HG03064 (cell line): ENCODE data around the gene LAMP5.

Experiments
- ATAC-seq: cut with Tn5 transposase; IDR thresholded peaks from one replicate; pipeline ENCODE4 v1.9.1; 2021; ENCODE audit warnings: low read depth; ENCODE audit not compliant: unreplicated experiment

The LAMP5 gene

GRCh38 chr20:9531581-9531980 is 17.2 kb downstream of the LAMP5 start:
- ATAC-seq, result no peak

DNA sequence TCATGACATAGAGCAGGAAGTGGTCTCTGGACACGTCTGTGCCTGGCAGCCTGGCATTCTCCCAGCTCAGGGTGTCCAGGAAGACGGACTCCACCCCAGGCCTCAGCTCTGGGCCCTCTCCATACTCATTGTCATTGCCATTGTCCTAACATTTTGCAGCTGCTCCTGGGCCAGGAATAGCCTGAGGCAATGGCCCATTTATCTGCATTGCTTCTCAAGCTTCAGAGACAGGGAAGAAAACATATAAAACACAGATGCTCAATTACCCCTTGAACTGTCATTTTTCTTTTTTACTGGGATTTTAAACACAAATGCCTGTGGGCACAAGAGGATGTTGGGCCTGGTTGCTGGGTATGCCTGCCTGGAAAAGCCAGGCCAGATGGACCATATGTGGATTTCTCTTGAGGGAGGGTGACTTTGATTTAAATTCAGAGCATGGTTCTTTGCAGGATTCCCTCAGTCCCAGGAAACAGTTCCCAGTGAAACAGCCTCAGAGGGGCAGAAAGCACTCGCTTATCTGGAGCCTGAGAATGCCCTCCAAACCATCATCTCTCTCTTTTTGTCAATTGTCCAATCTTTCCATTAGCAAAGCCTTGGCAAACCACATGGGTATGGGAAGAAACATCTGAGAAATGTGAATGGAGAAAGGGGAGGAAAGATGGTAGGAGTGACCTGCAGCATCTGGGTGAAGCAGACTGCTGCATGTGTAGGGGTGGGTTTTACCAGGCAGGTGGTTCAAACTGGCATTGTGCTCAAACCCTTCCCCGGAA is 17.9 kb downstream of the LAMP5 start:
- ATAC-seq, result no peak

DNA sequence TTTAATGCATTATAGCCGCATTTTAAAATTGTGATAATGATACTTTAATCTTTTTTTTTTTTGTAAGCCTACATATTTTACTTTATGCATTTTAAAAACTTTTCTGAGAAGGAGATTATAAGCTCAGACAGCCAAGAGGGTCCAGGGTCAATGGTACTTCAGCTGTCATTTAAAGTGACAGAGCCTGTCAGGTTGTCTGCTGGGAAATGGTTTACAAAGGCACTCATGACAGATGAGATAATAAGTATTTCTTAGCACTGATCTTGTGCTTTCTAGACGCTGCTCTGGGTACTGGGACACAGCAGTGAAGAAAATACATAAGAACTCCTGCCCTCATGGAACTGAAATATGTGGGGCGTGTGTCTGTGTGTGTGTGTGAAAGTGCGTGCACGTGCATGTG is 19.6 kb downstream of the LAMP5 start:
- no peak for ATAC-seq

DNA sequence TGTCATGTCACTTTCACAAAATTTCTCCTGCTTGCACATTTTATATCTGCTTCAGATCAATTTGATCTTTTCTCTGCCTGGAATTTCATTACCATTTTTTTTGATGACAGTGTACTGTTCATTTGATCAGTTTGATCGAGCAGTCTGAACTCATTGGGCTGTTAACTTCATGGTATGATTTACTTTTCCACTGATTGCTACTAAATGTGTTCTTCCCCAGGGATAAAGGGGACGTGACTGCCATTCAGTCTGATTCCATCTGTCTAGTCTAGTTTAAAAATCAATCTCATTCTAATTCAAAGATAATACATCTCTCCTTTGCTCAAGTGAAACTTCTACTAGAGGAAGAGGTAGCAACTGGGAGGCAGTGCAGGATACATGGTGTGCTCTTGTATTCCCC is 21.1 kb downstream of the LAMP5 start:
- ATAC-seq, result no peak

DNA sequence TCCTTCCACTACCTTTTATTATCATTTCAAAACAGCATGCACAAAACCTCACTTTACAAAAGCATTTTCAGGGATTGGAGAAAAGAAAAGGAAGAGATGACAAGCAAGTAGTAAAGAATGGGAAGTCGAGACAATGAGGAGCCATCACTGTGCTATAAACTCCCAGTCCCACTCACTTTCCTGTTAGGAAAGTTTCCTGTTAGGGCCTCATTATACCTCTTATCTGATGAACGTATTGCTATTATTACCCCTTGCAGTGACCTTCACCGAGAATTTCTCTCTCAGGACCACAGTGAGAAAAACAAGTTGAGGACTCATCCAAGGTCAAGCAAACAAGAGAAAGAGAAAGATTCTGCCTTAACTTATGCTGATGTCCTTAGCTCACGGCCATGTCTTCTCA is 28.8 kb downstream of the LAMP5 start:
- ATAC-seq, result no peak

DNA sequence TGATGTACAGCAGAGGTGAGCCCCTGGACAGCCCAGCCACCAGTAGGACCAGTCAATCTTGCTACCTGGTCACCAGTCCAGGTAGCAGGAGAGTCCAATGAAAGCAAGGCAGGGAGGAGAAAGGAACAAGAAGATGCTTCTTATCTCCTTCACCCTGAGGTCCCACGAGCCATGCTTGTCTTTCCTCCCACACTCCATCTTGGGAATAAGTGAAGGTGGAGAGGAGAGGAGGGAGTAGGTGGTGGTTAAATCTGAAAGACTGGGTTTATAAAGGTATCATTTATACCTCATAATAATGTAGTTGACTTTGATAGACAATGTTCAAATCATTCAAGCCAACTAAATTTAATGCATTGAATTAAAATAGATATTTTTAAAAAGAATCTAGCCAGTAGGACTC is 35.9 kb downstream of the LAMP5 start:
- no peak for ATAC-seq

GRCh38 chr20:9550871-9551270 is 36.5 kb downstream of the LAMP5 start:
- ATAC-seq, result no peak

DNA sequence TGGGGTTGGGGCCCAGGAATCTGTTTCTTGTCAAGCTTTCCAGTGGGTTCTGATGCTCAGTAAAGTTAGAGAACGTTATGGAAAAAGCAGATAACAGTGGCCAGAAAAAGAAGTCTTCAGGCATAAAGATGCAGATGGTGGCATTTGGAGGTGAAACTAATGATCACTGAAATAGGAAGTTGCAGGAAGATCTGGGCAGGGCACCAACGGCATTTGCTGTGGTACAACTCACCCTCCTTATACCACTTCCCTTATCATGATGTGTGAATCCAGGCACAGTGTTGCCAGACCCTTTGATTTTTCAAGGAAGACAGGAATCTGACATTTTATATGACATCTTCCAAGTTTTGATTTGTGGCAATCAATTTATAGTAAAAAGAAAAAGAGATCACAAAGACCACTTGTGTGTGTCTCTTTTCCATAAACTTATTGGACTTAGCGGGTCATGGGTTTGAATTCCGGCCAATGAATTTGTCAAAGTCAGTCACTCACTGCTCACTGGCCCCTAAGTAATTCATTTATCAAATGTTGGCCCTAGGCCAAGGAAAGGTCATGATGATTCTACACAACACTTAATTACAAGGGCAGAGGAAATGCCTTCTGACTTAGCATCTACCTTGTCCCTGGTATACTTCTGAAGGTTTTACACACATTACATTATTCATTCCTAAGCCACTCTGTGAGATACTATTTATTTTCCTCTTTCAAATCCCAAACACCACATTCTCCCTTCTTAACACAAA is 37.6 kb downstream of the LAMP5 start:
- ATAC-seq, result no peak

GRCh38 chr20:9555781-9556180 is 41.4 kb downstream of the LAMP5 start:
- ATAC-seq, result no peak

GRCh38 chr20:9557411-9557810 is 43.0 kb downstream of the LAMP5 start:
- ATAC-seq, result no peak

- ATAC-seq, result no peak
These were observed 51.6 kb downstream of the LAMP5 start for GRCh38 chr20:9565910-9566550.

DNA sequence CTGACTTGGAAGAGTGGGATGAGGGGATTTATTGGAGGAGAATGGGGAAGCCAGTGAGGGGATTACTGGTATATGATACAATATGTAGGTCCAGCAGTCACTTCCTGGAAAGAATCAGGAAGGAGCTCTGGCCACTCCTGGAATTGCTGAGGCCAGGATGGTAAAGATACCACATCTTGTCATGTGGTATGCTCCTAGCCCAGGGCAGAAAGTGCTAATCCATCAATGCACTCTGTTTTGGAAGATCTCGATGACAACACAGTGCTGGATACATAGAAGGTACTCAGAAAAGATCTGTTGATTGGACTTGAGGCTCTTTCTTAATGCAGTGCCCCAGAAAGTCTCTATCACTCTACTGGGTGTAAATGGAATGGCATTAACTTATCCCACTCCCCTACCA is 52.6 kb downstream of the LAMP5 start:
- no peak for ATAC-seq

GRCh38 chr20:9570612-9571011 is 56.2 kb downstream of the LAMP5 start:
- ATAC-seq, result no peak

DNA sequence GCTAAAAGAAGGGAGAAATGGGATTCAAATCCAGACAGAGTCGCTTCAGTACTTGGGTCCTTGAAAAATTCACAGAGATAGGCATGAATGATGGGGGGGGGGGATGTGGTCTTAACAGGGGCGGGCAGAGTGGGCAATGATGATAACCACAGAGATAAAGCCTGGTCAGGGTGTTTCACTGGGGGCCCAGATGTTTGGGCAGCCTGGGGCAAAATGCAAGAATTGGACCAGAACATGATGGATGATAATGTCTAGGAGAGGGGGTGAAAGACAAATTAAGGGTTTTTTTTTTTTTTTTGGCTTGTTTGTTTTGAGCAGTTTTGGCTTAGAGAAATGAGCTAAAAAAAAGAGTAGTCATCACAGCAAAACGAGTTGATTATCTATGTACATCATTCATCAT is 57.4 kb downstream of the LAMP5 start:
- ATAC-seq, result no peak

DNA sequence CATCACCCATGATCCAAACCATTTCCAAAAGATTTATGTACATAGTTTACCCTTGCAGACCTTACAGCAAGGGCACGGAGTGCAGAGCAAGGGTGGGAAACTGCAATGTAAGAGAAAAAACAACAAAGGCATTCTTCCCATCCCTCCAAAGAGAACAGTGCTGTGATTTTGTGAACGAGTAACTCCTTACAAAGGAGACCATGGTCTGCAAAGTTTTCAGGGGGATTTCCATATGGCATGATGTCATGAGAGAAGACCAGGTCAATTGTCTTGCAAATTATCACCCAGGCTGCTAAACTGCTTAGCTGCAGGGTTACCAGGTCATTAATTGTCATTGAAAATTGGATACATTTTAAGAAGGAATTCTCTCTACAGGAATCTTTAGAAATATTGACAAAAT is 58.3 kb downstream of the LAMP5 start:
- no peak for ATAC-seq

DNA sequence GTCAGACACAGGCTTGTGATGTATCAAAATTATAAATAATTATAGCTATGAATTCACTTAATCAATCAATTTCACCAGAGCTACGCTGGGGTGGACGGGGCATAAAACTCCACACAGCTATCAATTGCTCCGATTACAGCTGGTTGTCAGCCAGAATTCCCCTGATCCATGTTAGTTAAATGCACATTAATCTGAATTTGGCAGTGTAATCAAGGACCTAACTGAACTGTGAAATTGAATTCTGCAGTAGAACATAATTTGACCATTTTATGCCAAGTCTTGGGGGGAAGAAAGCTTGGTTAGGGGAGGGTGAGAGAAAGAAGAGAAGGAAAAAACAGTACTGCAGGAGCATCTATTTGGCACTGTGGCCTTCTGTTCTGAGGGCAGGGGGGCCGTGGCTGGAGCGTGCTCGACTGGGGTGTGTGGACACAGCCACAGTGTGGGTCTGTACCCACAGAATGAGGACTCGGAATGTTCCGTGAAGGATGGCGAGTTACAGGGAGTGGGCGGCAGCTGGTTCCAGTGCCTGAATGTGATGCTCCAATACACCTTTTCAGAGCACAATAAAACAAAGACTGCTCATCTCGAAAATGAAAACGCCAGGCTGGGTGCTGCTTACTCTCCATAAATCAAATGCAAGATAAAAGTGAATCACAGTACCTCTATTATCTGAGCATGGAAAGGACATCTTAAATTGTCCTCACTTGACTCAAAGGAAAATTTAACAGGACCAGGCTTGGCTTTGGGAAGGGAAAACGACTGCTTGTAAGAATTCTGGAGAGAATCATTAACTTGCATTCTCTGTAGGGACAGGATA is 59.2 kb downstream of the LAMP5 start:
- ATAC-seq, result no peak

DNA sequence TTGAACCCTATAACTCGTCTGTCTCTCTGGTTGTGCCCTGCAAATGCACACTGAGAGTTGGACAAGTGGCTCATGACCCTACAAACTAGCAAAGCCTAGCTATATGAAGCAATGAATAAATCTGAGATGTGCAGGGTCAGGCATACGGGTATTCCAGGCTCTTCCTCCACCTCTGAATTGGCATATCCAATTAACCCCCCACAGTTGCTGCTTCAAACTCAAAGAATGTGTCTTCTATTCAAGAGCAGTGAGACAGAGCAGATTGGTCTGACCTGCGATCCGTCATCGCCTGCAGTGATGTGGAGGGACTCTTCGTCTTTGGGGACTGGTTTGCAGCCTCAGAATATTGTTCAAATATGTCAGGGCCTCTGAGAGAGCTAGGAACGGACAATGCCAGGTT is 59.8 kb downstream of the LAMP5 start:
- no peak for ATAC-seq

DNA sequence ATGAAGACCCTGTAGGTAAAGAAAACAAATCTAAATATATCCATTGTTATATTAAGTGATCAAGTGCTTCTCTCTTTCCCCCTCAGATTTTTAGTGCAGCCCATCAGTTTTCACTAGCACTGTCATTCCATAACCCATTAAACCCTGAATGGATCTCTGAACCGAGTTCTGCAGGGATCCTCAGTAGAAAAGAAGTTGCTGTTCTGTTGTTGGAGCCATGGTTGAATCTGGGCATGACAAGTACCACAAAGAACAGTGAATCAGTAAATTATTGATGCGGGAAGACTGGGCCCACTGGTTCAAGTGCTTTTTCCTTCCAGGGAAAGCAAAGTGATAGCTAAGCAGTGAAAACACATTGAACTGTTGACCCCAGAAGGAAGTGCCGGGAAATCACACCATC is 60.4 kb downstream of the LAMP5 start:
- ATAC-seq, result no peak

- no peak for ATAC-seq
These were observed 61.4 kb downstream of the LAMP5 start for GRCh38 chr20:9575836-9576235.

DNA sequence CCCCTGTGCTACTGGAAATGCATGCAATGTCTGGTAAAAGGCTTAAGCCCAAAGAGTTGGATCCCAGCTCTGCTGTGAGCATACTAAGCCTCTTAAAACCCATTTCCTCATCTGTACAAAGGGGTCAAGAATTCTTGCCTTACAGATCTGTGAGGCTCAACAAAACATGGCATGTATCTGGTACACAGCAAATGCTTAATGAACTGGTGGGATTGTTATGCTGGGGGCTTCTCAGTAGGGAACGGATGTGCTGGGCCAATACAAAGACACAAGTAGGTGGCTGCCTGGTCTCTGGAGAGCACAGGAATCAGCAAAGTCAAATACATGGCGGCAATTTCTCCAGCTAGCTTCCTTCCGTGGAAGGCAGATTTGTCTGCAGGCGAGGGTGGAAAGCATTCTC is 62.3 kb downstream of the LAMP5 start:
- no peak for ATAC-seq

DNA sequence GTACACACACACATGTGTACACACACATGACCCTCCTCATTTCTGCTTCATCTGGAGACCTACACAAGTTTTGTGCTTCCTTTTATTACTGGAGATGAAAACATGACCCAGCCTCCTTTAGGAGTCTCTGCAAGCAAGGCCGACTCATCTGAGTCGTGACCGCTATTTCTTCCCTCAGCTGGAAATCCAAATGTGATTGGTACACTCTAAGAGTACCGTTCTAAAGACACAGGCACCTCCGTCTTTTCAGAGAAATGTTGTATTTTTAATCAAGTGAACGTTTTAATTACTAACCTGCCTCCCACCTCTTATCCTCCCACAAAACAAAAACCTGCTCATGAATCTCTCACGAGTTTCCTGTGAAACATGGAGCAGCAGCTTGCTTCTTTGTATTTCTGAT is 63.0 kb downstream of the LAMP5 start:
- no peak for ATAC-seq
